HG03342 (cell line): ENCODE data around the gene SPTBN5.

Source experiments
- ATAC-seq: cut with Tn5 transposase; IDR thresholded peaks from one replicate; pipeline ENCODE4 v1.9.1; 2021; ENCODE audit warnings: mild to moderate bottlenecking, moderate library complexity; ENCODE audit not compliant: unreplicated experiment

Gene SPTBN5

DNA sequence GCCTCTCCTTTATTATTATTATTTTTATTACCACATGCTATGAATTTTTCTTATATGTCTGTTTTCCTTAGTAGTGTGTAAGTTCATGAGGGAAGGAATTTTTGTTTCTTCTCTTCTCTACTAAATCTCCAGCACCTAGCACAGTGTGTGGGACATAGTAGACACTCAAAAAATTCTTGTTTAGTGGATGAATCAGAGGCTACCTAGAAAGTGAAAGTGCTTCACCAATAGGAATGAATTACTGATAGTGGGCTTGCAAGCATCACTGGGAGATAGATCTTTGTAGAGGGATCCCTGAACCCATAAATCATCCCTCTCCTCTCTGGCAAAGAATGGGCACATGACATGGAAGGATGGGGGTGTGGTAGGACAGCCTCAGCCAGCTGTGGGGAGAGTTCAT, 8.5 kb downstream of the SPTBN5 start:
- ATAC-seq = no peak

DNA sequence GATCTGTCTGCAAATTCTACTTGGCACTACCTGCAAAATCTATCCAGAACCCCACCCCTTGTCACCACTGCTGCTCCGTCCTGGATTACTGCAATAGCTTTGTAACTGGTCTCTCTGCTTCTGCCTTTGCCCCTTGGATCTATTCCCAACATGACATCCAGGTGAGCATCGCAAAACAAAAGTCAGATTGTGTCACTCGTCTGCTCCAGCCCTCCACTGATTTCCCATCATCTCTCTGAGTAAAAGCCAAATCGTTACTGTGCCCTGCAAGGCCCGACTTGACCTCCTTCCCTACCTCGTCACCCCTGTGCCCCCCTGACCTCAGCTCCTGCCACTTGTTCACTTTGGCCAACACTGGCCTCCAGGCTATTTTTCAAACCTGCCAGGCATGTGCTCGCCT, 9.4 kb downstream of the SPTBN5 start:
- ATAC-seq = no peak

DNA sequence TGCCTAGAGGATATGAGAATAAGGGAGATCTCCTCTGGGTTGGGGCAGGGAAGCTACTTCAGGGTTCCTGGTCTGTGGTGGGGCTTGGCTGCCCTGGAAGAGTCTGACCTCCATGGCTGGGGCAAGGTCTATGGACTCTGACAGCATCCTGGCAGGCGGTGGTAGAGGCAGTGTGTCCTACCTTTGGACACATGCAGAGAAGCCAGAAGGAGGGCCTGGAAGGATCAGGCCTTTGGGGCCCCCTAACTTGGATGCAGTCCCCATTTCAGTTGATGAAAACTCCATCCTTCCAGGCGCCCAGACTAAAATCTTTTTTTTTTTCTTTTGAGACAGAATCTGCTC, 10.4 kb downstream of the SPTBN5 start:
- ATAC-seq = no peak

DNA sequence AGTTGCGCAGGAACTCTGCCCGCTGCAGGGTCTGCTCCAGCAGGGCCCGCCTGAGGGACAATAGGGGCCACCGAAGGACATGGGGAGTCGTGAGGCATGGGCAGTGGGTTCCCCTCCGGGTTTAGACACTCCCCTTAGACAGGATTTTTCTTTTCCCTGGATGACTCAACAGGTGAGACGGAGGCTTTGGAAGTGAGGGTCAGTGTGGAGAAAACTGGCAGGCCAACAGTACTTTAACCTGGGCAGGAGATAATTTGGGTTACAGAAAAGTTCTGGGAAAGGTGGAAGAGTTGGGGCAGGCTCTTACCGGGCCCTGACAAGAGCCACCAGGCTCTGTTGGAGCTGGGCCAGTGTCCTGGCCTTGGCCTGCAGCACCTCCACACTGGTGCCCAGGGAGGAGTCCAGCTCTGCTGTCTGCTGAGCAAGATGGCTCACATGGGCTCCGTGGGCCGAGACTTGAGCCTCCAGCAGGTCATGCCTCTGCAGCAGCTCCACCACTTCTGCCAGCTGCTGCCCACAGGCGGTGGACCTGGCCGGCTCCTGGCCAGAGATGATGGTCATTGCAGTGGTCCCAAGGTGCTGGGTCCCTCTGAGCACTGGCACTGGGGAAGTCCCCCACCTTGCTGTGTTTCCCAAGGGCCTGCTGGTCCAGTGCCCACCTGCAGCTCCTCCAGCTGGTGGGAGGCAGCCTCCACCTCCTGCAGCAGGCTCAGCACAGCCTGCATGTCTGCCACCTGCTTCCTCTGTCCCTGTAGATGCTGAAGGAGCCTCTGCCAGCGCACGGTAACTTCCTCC, 11.0 kb downstream of the SPTBN5 start:
- ATAC-seq = no peak

DNA sequence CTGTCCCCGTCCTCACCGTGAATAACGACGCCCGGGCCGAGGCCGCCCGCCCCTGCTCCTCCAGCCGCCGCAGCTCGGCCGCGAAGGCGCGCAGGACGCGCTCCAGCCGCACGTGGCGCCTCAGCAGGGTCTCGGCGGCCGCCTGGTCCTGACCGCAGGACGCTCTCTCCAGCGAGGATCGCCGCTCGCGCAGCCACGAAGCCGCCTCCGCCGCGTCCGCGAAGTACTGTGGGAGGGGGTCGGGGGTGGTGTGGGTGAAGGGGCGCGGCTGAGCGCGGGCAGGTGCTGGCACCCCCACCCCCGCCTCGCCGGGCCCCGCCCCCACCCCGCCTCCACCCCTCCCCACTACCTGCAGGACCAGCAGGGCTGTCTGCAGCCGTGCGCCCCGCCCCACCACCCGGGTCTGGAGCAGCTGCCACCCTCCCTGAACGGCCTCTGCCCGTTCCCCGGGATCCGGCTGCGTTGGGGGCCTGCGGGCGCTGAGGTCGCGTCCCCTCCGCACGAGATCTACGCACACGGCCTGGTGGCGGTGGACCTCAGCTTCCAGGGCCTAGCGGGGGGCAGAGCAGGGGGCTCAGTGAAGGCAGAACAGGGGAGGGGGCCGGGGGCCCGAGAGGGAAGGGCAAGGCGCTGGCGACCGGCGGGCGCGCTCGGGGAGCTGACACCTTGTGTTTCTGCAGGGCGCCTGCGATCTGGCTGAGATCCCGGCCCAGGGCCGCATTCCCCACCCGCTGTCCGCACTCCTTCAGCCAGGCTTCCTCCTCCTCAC, 11.7 kb downstream of the SPTBN5 start:
- ATAC-seq = no peak

DNA sequence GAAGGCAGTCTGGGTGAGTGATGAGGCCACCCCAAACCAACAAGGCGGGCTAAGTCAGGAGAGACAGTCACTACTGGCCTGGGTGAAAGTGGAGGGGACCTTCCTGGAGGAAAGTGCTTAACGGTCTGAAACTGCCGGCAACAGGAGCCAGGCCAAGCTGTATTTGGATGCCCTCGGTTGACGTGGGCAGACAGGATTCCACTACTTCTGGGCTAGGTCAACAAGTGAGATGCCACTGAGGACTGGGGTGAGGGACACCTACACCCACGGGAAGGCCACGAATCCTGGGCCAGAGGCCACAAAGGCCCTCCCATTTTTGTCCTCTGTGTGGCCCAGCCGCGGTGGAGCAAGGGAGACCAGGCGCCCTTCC, 12.3 kb downstream of the SPTBN5 start:
- ATAC-seq = no peak

DNA sequence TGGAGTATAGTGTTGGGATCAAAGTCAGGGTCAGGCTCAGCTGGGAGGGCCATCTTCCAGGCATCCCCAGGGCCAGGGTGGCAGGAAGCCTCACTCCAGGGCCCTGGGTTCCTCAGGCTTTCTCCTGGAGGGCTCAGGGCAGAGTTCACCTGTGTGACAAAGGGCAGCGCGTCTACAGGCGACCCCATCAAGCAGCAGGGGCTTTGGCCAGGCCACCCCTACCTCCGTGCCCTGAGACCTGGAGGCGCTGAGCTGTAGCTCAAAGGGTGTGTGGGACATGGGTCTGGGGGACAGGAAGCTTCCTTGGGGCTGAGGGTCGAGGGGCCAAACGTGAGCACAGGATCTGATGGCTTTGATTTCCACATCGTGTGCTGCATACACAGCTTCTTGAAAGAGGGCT, 12.8 kb downstream of the SPTBN5 start:
- ATAC-seq = no peak

DNA sequence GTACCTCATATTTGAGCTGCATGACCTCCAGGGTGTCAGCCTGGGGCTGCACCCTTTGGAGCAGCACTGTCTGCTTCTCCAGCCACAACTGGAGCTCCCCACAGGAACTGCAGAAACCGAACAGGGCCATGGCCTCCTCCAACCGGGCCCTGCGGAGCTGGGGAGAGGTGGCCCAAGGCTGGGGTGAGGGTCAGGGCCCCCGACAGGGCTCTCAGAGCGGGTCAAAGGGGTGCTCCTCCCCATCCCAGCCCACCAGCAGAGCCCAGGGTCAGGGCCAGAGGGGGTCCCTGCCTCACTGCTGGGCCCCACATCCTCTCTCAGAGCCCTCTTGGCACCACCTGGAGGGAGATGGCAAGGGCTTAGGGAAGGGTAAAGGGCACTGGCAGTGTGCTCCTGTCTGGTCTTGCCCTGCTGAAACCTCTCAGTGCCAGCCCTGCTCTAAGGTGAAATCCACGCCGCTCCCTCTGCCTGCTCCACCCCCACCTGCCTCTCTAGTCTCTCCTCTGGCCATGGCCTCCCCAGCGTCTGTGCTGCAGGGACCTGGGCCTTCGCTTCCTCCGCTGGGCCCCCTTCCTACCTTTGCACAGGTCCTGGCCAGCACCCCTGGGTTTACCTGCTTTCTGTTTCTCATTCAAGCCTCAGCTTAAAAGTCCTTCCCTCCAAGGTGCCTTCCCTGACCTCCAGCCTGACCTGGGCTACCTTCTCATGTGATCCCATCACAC, 13.5 kb downstream of the SPTBN5 start:
- no peak for ATAC-seq

DNA sequence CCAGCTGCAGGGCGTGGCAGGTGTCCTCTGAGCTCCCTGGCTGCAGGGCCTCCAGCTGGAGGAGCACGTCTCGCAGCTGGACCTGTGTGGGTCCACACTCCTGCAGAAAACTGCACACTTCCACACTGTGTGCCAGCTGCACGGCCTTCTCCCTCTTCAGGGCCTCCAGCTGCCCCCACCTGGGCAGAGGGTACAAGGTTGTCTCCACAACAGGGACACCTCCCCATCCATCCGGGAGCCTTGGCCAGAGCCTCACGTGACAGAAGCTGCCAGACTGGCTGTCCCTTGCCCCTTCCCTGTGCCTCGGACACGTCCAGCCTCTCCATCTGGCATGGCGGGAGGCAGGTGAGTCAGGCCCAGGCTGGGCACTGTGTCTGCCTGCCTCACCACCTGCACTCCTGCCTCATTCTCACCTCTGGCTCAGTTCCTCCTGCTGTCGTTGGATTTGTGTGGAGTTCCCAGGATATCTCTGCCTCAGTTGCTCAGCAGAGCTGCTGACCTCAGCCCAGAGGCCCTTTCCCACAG, 14.5 kb downstream of the SPTBN5 start:
- no peak for ATAC-seq

DNA sequence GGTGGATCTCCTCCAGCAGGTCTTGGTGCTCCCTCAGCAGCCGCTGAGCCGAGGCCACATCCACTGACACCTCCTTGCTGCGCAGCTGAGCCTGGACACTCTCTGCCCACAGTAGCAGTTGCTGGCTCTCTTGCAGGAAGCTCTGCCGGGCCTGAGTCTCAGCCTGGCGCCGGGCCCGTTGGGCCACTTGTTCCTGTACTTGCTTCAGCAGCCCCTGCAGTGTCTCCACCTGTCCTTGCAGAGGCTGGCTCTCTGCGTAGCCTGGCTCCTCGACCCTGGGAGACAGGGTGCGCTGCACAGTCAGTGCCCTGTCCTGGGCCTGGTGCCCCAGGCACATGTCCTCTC, 15.5 kb downstream of the SPTBN5 start:
- ATAC-seq = no peak

DNA sequence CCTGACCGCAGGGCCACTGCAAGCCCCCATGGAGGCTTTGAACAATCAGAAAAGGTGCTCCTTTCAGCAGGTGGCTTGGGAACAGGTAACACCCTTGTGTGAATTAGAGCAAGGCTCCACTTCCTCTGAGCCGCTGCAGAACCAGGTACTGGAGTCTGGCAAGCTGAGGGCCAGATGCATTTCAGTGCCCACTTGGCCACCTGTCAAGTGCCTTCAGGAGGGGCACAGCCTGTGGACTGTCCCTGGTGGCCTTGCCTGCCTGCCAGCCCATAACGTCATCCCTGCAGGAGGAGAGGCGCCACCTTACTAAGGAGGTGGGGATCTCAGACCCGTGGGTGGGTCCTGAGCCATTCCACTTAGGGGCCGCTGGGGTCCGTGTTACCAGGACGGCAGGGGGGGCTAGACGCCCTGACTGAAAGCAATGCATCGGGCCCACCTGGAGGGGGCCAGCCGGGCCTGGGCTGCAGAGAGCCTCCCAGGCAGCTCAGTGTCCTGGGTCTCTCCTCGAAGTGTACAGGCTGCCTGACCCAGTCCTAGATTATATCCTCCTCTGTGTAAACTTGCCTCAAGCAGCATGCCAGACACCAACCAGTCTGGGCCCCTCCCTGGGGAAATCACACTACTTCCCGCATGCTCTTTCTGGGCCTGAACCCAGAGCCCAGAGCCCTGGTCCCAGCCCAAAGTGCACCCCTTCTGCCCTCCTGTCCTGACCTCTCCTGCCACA, 16.1 kb downstream of the SPTBN5 start:
- no peak for ATAC-seq

DNA sequence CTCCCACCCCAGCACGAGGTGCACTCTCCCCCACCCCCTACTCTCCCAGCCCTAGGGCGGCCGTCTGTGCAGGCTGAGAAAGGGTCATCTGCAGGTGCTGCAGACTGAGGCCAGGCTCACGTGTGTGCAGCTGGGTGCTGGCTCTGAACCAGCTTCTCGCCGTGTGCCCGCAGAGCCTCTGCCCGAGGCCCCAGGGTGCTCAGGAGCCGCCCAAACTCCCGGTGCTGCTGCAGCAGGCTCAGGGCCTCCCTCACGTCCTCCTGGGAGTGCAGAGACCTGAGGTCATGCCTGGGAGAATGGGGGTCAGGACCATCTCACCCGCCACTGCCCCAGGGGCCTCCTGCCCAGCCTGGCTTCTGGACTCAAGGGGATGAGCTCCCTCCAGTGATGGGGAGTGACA, 17.2 kb downstream of the SPTBN5 start:
- ATAC-seq = no peak

DNA sequence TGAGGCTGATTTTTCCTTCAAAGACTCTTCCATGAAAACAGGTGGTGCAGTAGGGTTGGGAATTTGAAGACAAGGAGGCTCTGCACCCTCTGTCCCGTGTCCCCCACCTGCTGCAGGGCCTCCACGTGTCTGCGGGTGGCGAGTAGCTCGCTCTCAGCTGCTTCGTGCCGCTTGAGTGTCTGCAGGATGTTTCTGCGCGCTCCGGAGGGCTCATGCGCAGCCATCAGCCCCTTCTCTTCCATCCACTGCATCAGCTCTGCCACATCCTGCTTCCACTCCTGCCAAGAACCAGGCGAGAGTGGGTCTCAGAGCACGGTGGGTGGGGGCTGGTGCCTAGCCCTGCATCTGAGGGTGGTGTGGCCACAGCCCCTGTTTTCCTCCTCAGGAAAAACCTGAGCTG, 17.8 kb downstream of the SPTBN5 start:
- no peak for ATAC-seq

DNA sequence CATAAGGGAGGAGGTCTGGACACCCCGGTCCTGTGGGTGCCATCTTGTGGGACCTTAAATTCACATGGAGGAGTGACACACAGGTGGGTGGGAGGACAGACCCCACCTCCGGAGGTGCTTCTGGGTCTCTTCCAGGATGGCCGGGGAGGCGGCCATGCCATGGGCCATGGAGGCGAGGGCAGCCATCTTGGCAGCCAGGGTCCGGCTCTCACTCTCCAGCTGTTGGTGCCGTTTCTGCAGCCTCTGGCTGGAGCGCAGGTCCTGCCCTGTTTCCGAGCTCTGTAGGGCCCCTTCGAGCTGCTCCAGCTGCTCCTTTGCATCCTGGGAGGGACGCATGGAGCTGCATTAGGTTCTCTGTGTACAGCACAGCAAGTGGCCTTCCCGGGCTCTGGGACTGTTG, 19.1 kb downstream of the SPTBN5 start:
- no peak for ATAC-seq

DNA sequence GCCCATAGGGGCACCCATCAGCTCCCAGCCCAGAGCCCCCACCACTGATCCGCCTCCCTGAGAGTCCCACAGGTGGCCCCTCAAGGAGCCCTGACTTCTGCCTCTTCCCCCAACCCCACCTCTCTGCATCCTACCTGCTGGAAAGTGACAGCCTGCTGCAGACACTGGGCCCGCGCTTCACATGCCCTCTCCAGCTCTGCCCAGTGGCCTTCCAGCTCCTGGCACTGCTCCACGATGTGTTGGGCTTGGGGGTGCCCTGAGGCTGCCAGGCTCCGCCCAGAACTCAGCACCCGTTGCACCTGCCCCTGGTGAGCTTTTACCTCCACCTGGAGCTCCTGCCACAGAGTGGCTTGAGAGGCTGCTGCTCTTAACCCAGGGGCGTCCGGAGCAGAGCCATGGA, 20.1 kb downstream of the SPTBN5 start:
- ATAC-seq = no peak

DNA sequence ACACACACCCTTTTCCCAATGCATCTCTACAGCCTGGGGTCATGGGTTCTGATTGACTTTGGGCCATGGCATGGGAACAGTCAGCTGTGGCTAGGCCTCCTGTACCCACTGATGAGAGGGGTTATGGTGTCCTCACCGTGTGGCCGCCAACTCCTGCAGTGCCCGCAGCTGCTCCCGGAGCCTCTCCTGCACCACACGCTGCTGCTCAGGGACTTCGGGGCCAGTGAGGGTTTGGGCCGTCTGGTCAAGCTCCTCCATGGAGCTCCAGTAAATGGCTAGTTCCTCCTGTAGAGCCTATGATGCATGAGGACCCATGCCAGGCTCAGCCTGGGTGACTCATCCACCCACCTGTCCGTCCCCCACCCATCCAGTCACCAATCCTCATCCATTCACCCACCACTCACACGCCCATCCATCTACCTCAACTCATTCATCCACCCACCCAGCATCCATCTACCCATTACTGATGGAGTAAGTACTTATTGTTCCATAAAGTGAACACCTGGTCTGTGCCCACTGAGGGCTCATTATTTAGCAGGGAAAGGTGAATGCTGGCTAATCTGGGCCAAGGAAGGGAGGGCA, 21.6 kb downstream of the SPTBN5 start:
- no peak for ATAC-seq

DNA sequence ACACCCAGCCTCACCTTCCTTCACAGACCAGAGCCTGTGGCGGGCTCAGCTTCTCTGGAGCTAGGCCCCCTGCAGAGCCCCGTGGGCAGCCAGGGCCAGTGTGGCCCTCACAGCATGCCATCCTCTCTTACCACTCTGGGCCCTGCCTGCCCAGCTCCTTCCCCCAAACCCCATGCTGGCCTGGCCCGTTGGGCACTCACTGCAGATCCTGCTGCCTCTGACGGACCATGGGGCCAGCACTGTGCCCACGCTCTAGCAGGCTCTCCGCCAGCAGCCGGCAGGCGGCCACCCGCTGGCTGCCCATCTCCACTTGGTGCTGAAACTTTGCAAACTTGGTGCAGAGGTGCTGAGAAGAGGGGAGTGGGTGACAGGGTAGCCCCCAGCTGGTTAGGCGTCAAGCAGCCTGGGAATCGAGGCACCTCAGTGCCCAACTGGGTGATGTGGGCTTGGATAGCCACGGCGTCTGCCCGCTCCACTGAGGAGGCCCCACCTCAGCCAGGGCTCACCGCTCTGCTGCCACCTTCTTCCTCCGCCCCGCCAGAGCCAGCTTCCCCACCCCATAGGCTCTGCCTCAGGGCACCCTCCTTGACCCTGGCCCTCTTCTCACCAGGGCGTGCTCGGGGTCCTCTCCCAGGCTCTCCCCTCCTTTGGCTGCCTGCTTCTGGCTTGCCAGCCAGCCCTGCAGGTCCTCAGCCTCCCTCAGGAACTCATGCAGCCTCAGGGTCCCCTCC, 22.5 kb downstream of the SPTBN5 start:
- ATAC-seq = no peak

DNA sequence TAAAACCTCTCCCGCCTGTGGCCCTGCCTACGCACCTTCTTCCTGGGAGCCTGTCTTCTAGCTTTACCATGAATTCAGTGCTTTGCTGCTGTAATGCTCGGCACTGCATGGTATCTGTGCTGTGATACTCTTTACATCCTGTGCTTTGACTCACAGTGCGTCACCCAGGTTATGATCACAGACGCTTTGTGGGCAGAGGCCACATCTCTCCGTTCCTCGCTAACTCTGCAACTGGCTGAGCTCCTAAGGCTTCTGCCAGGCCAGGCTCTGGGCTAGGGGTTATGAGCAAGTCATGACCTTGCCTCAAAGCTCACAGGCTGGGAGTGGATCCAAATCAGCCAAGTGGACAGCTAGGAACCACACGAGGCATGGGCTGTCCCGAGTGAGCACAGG, 23.2 kb downstream of the SPTBN5 start:
- no peak for ATAC-seq

DNA sequence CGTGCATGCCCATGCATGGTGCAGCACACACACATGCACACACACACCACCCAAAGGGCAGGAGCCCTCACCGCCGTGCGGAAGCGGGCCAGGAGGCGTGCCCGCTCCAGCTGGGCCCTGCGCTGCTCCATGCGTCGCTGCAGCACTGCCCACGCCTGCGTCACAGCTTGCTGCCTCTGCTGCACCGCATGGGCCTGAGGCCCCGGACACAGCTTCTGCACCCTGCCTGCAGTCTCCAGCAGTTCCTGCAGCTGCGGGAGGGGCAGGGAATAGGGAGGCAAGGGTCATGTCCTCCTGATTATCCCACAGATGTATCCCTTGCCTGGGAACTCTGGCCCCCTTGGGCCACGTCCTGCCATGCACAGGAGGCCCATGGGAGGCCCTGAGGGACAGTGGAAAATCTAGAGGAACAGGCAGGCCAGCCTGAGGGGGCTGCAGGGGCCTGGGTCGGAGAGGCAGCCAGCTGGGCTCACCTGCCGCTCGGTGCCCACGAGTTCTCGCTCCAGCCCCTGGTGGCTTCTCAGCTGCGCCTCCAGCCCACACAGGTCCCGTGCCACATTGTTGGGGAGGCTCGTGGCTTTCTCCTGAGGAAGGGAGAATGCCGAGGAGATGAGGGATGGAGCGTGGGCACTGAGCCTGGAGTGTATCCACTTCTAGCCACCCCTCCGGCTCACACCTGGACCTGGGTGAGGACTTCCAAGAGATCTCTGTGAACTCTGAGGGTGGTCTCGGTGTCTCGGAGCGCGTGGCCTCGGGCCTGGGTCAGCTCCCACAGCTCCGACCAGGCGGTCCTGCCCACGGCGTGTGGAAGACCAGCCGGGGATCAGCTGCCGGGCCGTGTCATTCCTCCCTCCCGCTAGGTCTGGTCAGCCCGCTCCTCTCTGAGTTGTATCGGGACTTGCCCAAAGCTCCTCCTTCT, 23.8 kb downstream of the SPTBN5 start:
- no peak for ATAC-seq
